Measurements from ENCODE around the gene HOXB4. TPM values are rescaled to one million over a fixed set of nuclear protein-coding genes. Genes with fewer than 3 reads are reported as not detected.

HOXB4 gene
- total RNA-seq, 2 experiments from 2014 or later, result 7.4 to 8.9 TPM

DNA sequence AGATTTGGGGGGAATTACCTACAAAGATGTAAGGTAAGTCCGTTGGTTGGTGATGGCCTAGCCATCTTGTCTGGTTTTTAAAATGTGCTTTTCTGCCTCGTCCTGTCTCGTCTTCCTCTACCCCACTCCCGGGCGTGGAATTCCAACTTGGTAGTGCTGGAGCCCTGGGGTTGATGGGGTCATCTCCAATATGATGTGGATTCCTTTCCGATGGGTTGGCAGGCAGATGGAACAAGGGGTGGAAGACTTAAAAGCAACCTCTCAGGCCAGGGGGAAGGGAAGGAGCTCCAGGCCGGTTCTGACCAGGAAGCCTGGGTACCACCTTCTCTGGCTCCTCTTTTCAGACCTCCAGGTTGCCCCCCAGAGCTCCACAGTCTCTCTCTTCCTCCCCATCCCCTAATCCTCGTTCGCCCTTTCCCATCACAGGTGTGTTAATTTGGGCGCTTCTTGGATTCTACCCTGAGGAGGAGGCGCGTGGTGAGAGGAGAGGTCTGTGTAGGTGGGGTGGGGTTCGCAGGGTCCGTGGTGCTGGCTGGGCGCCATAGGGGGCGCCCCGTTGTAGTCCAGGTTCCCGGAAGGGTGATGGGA, 28.1 kb downstream of the HOXB4 start:
- Histone ChIP-seq H3K36me3 (ENCODE audit: insufficient read depth, low read length) (peaks cover 12% of the 10 kb centered on the region; the same call in 1 of the 2 replicates), H3K27ac (ENCODE audit: low read depth, low read length, poor library complexity, severe bottlenecking) (no peak overlapping the region), H3K4me2 (ENCODE audit: low read length) (no peak overlapping the region), H2AFZ (ENCODE audit: low read length) (no peak overlapping the region), H3K4me1 (ENCODE audit: insufficient read depth, low read length, poor library complexity, severe bottlenecking) (no peaks in the 10 kb centered on the region), H3K79me2 (ENCODE audit: insufficient read depth, low read depth, low read length) (no peaks in the 10 kb centered on the region), H3K4me3 (ENCODE audit: low read depth, low read length, poor library complexity, severe bottlenecking) (no peak overlapping the region), H4K20me1 (ENCODE audit: insufficient read depth, low read length) (no peaks in the 10 kb centered on the region), H3K9me3 (ENCODE audit: low read length) (no peaks in the 10 kb centered on the region), H3K9me2 (ENCODE audit: insufficient read depth, low read length) (no peaks in the 10 kb centered on the region)
- intact Hi-C loops (cut with micrococcal nuclease; ENCODE audit: unreplicated experiment), result no loop called here
- ChIA-PET CTCF (ENCODE audit: unreplicated experiment) (no interaction called here), POLR2A (no interaction called here)
- no TSS peak for BruUV-seq (replicated peaks)
- no peak for DNase-seq (ENCODE audit: low spot score)
- TF ChIP-seq EZH2phosphoT487 (IDR thresholded peaks at IDR 0.05; ENCODE audit: borderline replicate concordance, low read depth, low read length) (no peak), CTCF (conservative IDR thresholded peaks at IDR 0.05; ENCODE audit: low read length) (no peak)

- Histone ChIP-seq H2AFZ (ENCODE audit: low read length) (no peak overlapping the region), H3K36me3 (ENCODE audit: insufficient read depth, low read length) (peaks cover 12% of the 10 kb centered on the region; the same call in 1 of the 2 replicates), H3K9me3 (ENCODE audit: low read length) (no peaks in the 10 kb centered on the region), H4K20me1 (ENCODE audit: insufficient read depth, low read length) (no peaks in the 10 kb centered on the region), H3K4me2 (ENCODE audit: low read length) (no peak overlapping the region), H3K9me2 (ENCODE audit: insufficient read depth, low read length) (no peaks in the 10 kb centered on the region), H3K4me1 (ENCODE audit: insufficient read depth, low read length, poor library complexity, severe bottlenecking) (no peaks in the 10 kb centered on the region), H3K27ac (ENCODE audit: low read depth, low read length, poor library complexity, severe bottlenecking) (no peak overlapping the region), H3K79me2 (ENCODE audit: insufficient read depth, low read depth, low read length) (no peaks in the 10 kb centered on the region), H3K4me3 (ENCODE audit: low read depth, low read length, poor library complexity, severe bottlenecking) (no peak overlapping the region)
- TF ChIP-seq CTCF (conservative IDR thresholded peaks at IDR 0.05; ENCODE audit: low read length) (no peak), EZH2phosphoT487 (IDR thresholded peaks at IDR 0.05; ENCODE audit: borderline replicate concordance, low read depth, low read length) (no peak)
- BruUV-seq (replicated peaks), result TSS peak; percentile 47
- ChIA-PET CTCF (ENCODE audit: unreplicated experiment) (no interaction called here), POLR2A (interaction anchor here (0.7 kb wide), 1 partner anchor 160 kb away, joined by 3 read pairs; no protein-coding TSS in a partner anchor)
- no peak for DNase-seq (ENCODE audit: low spot score)
- intact Hi-C loops (cut with micrococcal nuclease; ENCODE audit: unreplicated experiment), result no loop called here
Measured at GRCh38 chr17:48549281-48549630, 28.9 kb downstream of the HOXB4 start.

DNA sequence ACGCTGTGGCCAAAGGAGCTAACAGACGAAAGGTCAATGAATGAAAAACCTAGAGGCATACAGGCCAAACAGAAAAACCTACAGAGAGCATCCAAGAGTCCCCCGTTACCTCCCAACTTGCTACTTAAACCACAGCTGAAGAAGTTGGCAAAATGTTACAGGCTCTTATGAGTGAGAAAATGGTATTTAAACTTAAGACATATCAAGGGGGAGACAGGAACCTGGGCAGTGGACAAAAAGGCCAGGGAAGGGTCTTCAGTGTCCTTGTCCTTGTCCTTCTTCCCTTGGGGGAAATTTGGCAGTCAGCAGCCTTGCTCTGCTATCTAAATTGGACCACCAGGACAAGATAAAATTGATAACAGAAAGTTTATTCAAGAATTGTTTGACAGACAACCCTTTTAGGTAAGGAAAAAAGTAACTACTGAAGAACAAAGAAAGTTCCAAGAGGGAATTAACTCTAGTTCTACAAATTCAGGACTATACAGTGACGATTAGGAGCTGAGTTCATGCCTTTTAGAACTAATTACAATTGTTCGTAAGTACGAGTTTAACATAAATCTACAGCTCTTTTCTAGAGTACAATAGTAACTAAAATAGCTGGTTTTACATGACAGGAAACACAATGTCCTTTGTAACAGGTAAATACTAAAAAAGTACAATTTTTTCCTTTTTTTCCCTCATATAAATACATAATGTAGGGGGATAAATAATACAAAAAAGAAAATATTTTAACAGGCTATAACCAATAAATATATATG, 29.4 kb downstream of the HOXB4 start:
- CTCF ChIA-PET (ENCODE audit: unreplicated experiment), result interaction anchor here (0.6 kb wide), 1 partner anchor 29 kb away, joined by 6 read pairs; no protein-coding TSS in a partner anchor
- Histone ChIP-seq H3K4me3 (ENCODE audit: low read depth, low read length, poor library complexity, severe bottlenecking) (no peak overlapping the region), H3K36me3 (ENCODE audit: insufficient read depth, low read length) (peaks cover 12% of the 10 kb centered on the region; the same call in 1 of the 2 replicates), H3K9me2 (ENCODE audit: insufficient read depth, low read length) (no peaks in the 10 kb centered on the region), H4K20me1 (ENCODE audit: insufficient read depth, low read length) (no peaks in the 10 kb centered on the region), H2AFZ (ENCODE audit: low read length) (no peak overlapping the region), H3K4me2 (ENCODE audit: low read length) (no peak overlapping the region), H3K4me1 (ENCODE audit: insufficient read depth, low read length, poor library complexity, severe bottlenecking) (no peaks in the 10 kb centered on the region), H3K9me3 (ENCODE audit: low read length) (no peaks in the 10 kb centered on the region), H3K79me2 (ENCODE audit: insufficient read depth, low read depth, low read length) (no peaks in the 10 kb centered on the region), H3K27ac (ENCODE audit: low read depth, low read length, poor library complexity, severe bottlenecking) (no peak overlapping the region)
- no peak for DNase-seq (ENCODE audit: low spot score)
- no TSS peak for BruUV-seq (replicated peaks)
- TF ChIP-seq EZH2phosphoT487 (IDR thresholded peaks at IDR 0.05; ENCODE audit: borderline replicate concordance, low read depth, low read length) (no peak), CTCF (conservative IDR thresholded peaks at IDR 0.05; ENCODE audit: low read length) (no peak)
- POLR2A ChIA-PET, result interaction anchor here (0.7 kb wide), 1 partner anchor 160 kb away, joined by 3 read pairs; no protein-coding TSS in a partner anchor
- intact Hi-C loops (cut with micrococcal nuclease; ENCODE audit: unreplicated experiment), result no loop called here

All from OCI-LY7 (cell line).